Measurements from ENCODE around the gene RPS3. TPM values are rescaled to one million over a fixed set of nuclear protein-coding genes. Genes with fewer than 3 reads are reported as not detected.
"Not testable (repeated sequence)": the region's sequence is repeated elsewhere in the genome, so short reads cannot be mapped to it uniquely, and the experiment has no call there.

Gene RPS3
- total RNA-seq = 2,822 and 2,924 TPM in 2 replicates

- H3K4me1 Mint-ChIP-seq (ENCODE audit: low read depth) = peaks cover 51% of the 10 kb centered on the region
- H3K9me3 Mint-ChIP-seq = no peaks in the 10 kb centered on the region
- H3K27ac Mint-ChIP-seq = peak within 1 kb of the TSS; percentile 90
- H3K27me3 Mint-ChIP-seq (ENCODE audit: insufficient read depth) = peaks cover 3% of the 10 kb centered on the region
- H3K4me3 Mint-ChIP-seq = peak within 1 kb of the TSS; percentile 99
- peaks cover 51% of the 10 kb centered on the region for H3K36me3 Mint-ChIP-seq (ENCODE audit: low read depth)
- intact Hi-C loops (cut with micrococcal nuclease) = loop anchor here (1.0 to 2.0 kb wide), 6 partner anchors 9 to 450 kb away; partner anchors contain the start of genes NEU3, SPCS2 and XRRA1
- peak; percentile 86 for DNase-seq (ENCODE audit: low spot score)
Observed at GRCh38 chr11:75399344-75400145, at the start of gene RPS3. RPS3 (plus strand) TSS chr11:75399518; CDS start chr11:75399548, 30 bp downstream.

- Mint-ChIP-seq H3K4me3 (peak overlapping the region; percentile 81), H3K27ac (peak overlapping the region; percentile 16), H3K9me3 (no peaks in the 10 kb centered on the region), H3K27me3 (ENCODE audit: insufficient read depth) (no peaks in the 10 kb centered on the region), H3K4me1 (ENCODE audit: low read depth) (peaks cover 72% of the 10 kb centered on the region), H3K36me3 (ENCODE audit: low read depth) (no peaks in the 10 kb centered on the region)
- DNase-seq (ENCODE audit: low spot score) = no peak
- intact Hi-C loops (cut with micrococcal nuclease) = no loop called here
Observed at GRCh38 chr11:75349521-75350116, 49.7 kb upstream of the RPS3 start.

GRCh38 chr11:75350122-75350742, 49.1 kb upstream of the RPS3 start:
- Mint-ChIP-seq H3K4me3 (peak overlapping the region; percentile 81), H3K9me3 (no peaks in the 10 kb centered on the region), H3K27ac (peak overlapping the region; percentile 80), H3K36me3 (ENCODE audit: low read depth) (no peaks in the 10 kb centered on the region), H3K27me3 (ENCODE audit: insufficient read depth) (no peaks in the 10 kb centered on the region), H3K4me1 (ENCODE audit: low read depth) (peaks cover 70% of the 10 kb centered on the region)
- intact Hi-C loops (cut with micrococcal nuclease) = no loop called here
- no peak for DNase-seq (ENCODE audit: low spot score)

- intact Hi-C loops (cut with micrococcal nuclease) = no loop called here
- Mint-ChIP-seq H3K4me1 (ENCODE audit: low read depth) (peaks cover 63% of the 10 kb centered on the region), H3K36me3 (ENCODE audit: low read depth) (no peaks in the 10 kb centered on the region), H3K27me3 (ENCODE audit: insufficient read depth) (peaks cover 7% of the 10 kb centered on the region), H3K9me3 (no peaks in the 10 kb centered on the region), H3K27ac (peak overlapping the region; percentile 80), H3K4me3 (peak overlapping the region; percentile 81)
- DNase-seq (ENCODE audit: low spot score) = no peak
Observed at GRCh38 chr11:75350743-75351540, 48.4 kb upstream of the RPS3 start.

GRCh38 chr11:75351541-75351790, 47.9 kb upstream of the RPS3 start, which contains the start of gene ARRB1:
ARRB1 (minus strand) TSS chr11:75351661; CDS start chr11:75351607, 54 bp downstream.
- Mint-ChIP-seq H3K27ac (peak within 1 kb of the TSS; percentile 80), H3K27me3 (ENCODE audit: insufficient read depth) (peaks cover 8% of the 10 kb centered on the region), H3K4me1 (ENCODE audit: low read depth) (peaks cover 57% of the 10 kb centered on the region), H3K36me3 (ENCODE audit: low read depth) (no peaks in the 10 kb centered on the region), H3K4me3 (peak within 1 kb of the TSS; percentile 85), H3K9me3 (no peaks in the 10 kb centered on the region)
- intact Hi-C loops (cut with micrococcal nuclease) = no loop called here
- no peak for DNase-seq (ENCODE audit: low spot score)

- no peaks in the 10 kb centered on the region for H3K36me3 Mint-ChIP-seq (ENCODE audit: low read depth)
- H3K27me3 Mint-ChIP-seq (ENCODE audit: insufficient read depth) = peaks cover 8% of the 10 kb centered on the region
- intact Hi-C loops (cut with micrococcal nuclease) = loop anchor here (1.0 kb wide), 1 partner anchor 26 kb away; no protein-coding TSS in a partner anchor
- DNase-seq (ENCODE audit: low spot score) = peak; percentile 58
- H3K4me3 Mint-ChIP-seq = peak overlapping the region; percentile 85
- peaks cover 52% of the 10 kb centered on the region for H3K4me1 Mint-ChIP-seq (ENCODE audit: low read depth)
- H3K27ac Mint-ChIP-seq = peak overlapping the region; percentile 80
- no peaks in the 10 kb centered on the region for H3K9me3 Mint-ChIP-seq
Observed at GRCh38 chr11:75351791-75352587, 47.3 kb upstream of the RPS3 start.

GRCh38 chr11:75352588-75353206, 46.6 kb upstream of the RPS3 start:
- peak overlapping the region; percentile 27 for H3K27ac Mint-ChIP-seq
- peak overlapping the region; percentile 85 for H3K4me3 Mint-ChIP-seq
- H3K9me3 Mint-ChIP-seq = no peaks in the 10 kb centered on the region
- H3K36me3 Mint-ChIP-seq (ENCODE audit: low read depth) = no peaks in the 10 kb centered on the region
- intact Hi-C loops (cut with micrococcal nuclease) = loop anchor here (1.0 kb wide), 1 partner anchor 26 kb away; no protein-coding TSS in a partner anchor
- peaks cover 48% of the 10 kb centered on the region for H3K4me1 Mint-ChIP-seq (ENCODE audit: low read depth)
- no peak for DNase-seq (ENCODE audit: low spot score)
- H3K27me3 Mint-ChIP-seq (ENCODE audit: insufficient read depth) = peaks cover 11% of the 10 kb centered on the region

GRCh38 chr11:75355051-75355450, 44.3 kb upstream of the RPS3 start:
- no peak for DNase-seq (ENCODE audit: low spot score)
- H3K27ac Mint-ChIP-seq = no peak overlapping the region
- peaks cover 11% of the 10 kb centered on the region for H3K27me3 Mint-ChIP-seq (ENCODE audit: insufficient read depth)
- peaks cover 24% of the 10 kb centered on the region for H3K4me1 Mint-ChIP-seq (ENCODE audit: low read depth)
- intact Hi-C loops (cut with micrococcal nuclease) = no loop called here
- no peak overlapping the region for H3K4me3 Mint-ChIP-seq
- no peaks in the 10 kb centered on the region for H3K9me3 Mint-ChIP-seq
- H3K36me3 Mint-ChIP-seq (ENCODE audit: low read depth) = no peaks in the 10 kb centered on the region

- DNase-seq (ENCODE audit: low spot score) = no peak
- H3K36me3 Mint-ChIP-seq (ENCODE audit: low read depth) = no peaks in the 10 kb centered on the region
- intact Hi-C loops (cut with micrococcal nuclease) = no loop called here
- H3K27ac Mint-ChIP-seq = no peak overlapping the region
- H3K4me3 Mint-ChIP-seq = no peak overlapping the region
- peaks cover 13% of the 10 kb centered on the region for H3K27me3 Mint-ChIP-seq (ENCODE audit: insufficient read depth)
- H3K9me3 Mint-ChIP-seq = no peaks in the 10 kb centered on the region
- peaks cover 14% of the 10 kb centered on the region for H3K4me1 Mint-ChIP-seq (ENCODE audit: low read depth)
Observed at GRCh38 chr11:75356613-75357012, 42.7 kb upstream of the RPS3 start.

- intact Hi-C loops (cut with micrococcal nuclease); H3K4me3 Mint-ChIP-seq; H3K9me3 Mint-ChIP-seq; H3K4me1 Mint-ChIP-seq (ENCODE audit: low read depth); H3K27ac Mint-ChIP-seq; DNase-seq (ENCODE audit: low spot score); H3K36me3 Mint-ChIP-seq (ENCODE audit: low read depth): not testable (repeated sequence)
- peaks cover 14% of the 10 kb centered on the region for H3K27me3 Mint-ChIP-seq (ENCODE audit: insufficient read depth)
Observed at GRCh38 chr11:75362285-75362684, 37.0 kb upstream of the RPS3 start.

GRCh38 chr11:75365711-75366181, 33.6 kb upstream of the RPS3 start:
- no peak overlapping the region for H3K4me3 Mint-ChIP-seq
- H3K27ac Mint-ChIP-seq = no peak overlapping the region
- intact Hi-C loops (cut with micrococcal nuclease) = no loop called here
- DNase-seq (ENCODE audit: low spot score) = no peak
- H3K4me1 Mint-ChIP-seq (ENCODE audit: low read depth) = peaks cover 15% of the 10 kb centered on the region
- H3K36me3 Mint-ChIP-seq (ENCODE audit: low read depth) = no peaks in the 10 kb centered on the region
- H3K9me3 Mint-ChIP-seq = no peaks in the 10 kb centered on the region
- H3K27me3 Mint-ChIP-seq (ENCODE audit: insufficient read depth) = peaks cover 9% of the 10 kb centered on the region

Data from activated T-helper 1 cell treated with anti-CD3 and anti-CD28 coated beads, Interleukin-12 subunit alpha, Interleukin-12 subunit beta, Interleukin-2, Interleukin-4 antibody, amounts not matched to agents 30 ng/mL and 10 ng/mL and 1 ng/mL, durations not matched to agents 14 hours and 24 hours and 36 hours (primary cell).